ENCODE results near the gene MARVELD1.

DNA sequence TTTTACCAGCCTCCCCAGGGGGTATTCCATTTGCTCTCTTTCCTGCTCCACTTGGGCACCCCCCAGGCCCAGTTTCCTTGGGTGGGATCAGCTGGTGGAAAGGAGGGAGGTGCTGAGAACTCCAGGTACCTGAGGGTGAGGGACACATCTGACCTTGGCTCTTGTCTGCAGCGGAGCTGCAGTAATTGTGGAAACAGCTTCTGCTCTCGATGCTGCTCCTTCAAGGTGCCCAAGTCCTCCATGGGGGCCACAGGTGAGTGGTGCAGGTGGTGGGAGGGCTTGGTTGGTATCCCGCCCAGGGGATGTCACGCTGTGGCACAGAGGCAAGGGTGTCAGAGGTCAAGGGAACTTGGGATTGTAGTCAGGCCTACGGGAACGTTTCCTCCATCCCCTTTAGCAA is 43.9 kb downstream of the MARVELD1 start:
- TF ChIP-seq, protein P1, sequence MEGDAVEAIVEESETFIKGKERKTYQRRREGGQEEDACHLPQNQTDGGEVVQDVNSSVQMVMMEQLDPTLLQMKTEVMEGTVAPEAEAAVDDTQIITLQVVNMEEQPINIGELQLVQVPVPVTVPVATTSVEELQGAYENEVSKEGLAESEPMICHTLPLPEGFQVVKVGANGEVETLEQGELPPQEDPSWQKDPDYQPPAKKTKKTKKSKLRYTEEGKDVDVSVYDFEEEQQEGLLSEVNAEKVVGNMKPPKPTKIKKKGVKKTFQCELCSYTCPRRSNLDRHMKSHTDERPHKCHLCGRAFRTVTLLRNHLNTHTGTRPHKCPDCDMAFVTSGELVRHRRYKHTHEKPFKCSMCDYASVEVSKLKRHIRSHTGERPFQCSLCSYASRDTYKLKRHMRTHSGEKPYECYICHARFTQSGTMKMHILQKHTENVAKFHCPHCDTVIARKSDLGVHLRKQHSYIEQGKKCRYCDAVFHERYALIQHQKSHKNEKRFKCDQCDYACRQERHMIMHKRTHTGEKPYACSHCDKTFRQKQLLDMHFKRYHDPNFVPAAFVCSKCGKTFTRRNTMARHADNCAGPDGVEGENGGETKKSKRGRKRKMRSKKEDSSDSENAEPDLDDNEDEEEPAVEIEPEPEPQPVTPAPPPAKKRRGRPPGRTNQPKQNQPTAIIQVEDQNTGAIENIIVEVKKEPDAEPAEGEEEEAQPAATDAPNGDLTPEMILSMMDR (IDR thresholded peaks at IDR 0.05; ENCODE audit: low read length) = no peak
- TF ChIP-seq EZH2 (IDR thresholded peaks at IDR 0.05; ENCODE audit: borderline replicate concordance, low read length) = no peak
